SK-N-MC (cell line): ENCODE measurements around the gene SMIM11.

Source experiments
- EZH2 ChIP-seq: fragments of 200-600 bp; sonication (generic); IDR thresholded peaks from one replicate; pipeline ENCODE4 v1.6.1; 2017; ENCODE audit warnings: antibody characterized with exemption
- POLR2AphosphoS5 ChIP-seq: IDR thresholded peaks from 2 replicates; pipeline ENCODE4 v1.6.1; 2012; ENCODE audit warnings: mild to moderate bottlenecking, low read depth, low read length, borderline replicate concordance

DNA sequence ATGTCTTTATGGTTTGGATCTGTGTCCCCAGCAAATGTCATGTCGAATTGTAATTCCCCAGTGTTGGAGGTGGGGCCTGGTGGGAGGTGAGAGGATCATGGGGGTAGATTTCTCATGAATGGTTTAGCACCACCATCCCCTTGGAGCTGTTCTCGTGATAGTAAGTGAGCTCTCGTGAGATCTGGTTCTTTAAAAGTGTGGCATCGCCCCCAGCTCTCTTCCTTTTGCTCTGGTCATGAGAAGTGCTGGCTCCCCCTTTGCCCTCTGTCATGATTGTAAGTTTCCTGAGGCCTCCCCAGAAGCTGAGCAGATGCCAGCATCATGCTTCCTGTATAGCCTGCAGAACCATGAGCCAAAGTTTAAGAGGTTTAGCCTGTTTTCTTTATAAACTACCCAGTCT is 22.8 kb upstream of the SMIM11 start:
- TF ChIP-seq POLR2AphosphoS5, result no peak
- no peak for TF ChIP-seq EZH2
